SK-N-SH treated with all-trans-retinoic acid at 6 μM for 48 hours (cell line): ENCODE data around the gene IMMP2L.

ENCODE experiments used
- ATAC-seq: fragments of 200-7000 bp; cut with Tn5 transposase; 3 replicates; pipeline ENCODE4 v1.9.1; 2020; ENCODE audit warnings: mild to moderate bottlenecking, moderate library complexity
- ARNTL ChIP-seq: fragments of 450-650 bp; formaldehyde crosslinking; IDR thresholded peaks from 2 replicates; pipeline ENCODE4 v1.5.0; 2020; ENCODE audit warnings: low read depth, mild to moderate bottlenecking, moderate library complexity, borderline replicate concordance
- BACH2 ChIP-seq: fragments of 250-450 bp; sonication (Bioruptor Pico); IDR thresholded peaks from 2 replicates; pipeline ENCODE4 v1.9.0; 2021; ENCODE audit warnings: mild to moderate bottlenecking, borderline replicate concordance
- CREB5 ChIP-seq: fragments of 250-450 bp; sonication (Bioruptor Pico); IDR thresholded peaks from 2 replicates; pipeline ENCODE4 v1.5.1; 2020; ENCODE audit warnings: low read depth, mild to moderate bottlenecking, moderate library complexity
- CSDC2 ChIP-seq: fragments of 250-450 bp; sonication (Bioruptor Pico); IDR thresholded peaks from 2 replicates; pipeline ENCODE4 v1.5.0; 2020; ENCODE audit warnings: mild to moderate bottlenecking, moderate library complexity
- ESRRG ChIP-seq: fragments of 250-450 bp; sonication (Bioruptor Pico); IDR thresholded peaks from 2 replicates; pipeline ENCODE4 v1.6.1; 2021; ENCODE audit warnings: mild to moderate bottlenecking
- GLIS3 ChIP-seq: fragments of 250-450 bp; sonication (Bioruptor Pico); IDR thresholded peaks from 2 replicates; pipeline ENCODE4 v1.5.0; 2020; ENCODE audit warnings: mild to moderate bottlenecking, moderate library complexity
- PATZ1 ChIP-seq: fragments of 250-450 bp; sonication (Bioruptor Pico); IDR thresholded peaks from 2 replicates; pipeline ENCODE4 v1.8.0; 2020; ENCODE audit warnings: mild to moderate bottlenecking, moderate library complexity, borderline replicate concordance
- POU6F1 ChIP-seq: fragments of 250-450 bp; sonication (Bioruptor Pico); IDR thresholded peaks from 2 replicates; pipeline ENCODE4 v1.8.0; 2021; ENCODE audit warnings: low read depth, mild to moderate bottlenecking, moderate library complexity, borderline replicate concordance
- PPARA ChIP-seq: fragments of 250-450 bp; sonication (Bioruptor Pico); IDR thresholded peaks from 2 replicates; pipeline ENCODE4 v1.5.0; 2020; ENCODE audit warnings: mild to moderate bottlenecking, borderline replicate concordance
- RARB ChIP-seq: fragments of 250-450 bp; sonication (Bioruptor Pico); IDR thresholded peaks from 2 replicates; pipeline ENCODE4 v1.8.0; 2021; ENCODE audit warnings: mild to moderate bottlenecking, moderate library complexity
- SNAI2 ChIP-seq: fragments of 250-450 bp; sonication (Bioruptor Pico); IDR thresholded peaks from 2 replicates; pipeline ENCODE4 v1.5.0; 2020; ENCODE audit warnings: mild to moderate bottlenecking, moderate library complexity
- TCF4 ChIP-seq: fragments of 250-450 bp; sonication (Bioruptor Pico); IDR thresholded peaks from 2 replicates; pipeline ENCODE4 v1.8.0; 2021; ENCODE audit warnings: mild to moderate bottlenecking, moderate library complexity, borderline replicate concordance
- TOX ChIP-seq: fragments of 250-450 bp; sonication (Bioruptor Pico); IDR thresholded peaks from 2 replicates; pipeline ENCODE4 v1.8.0; 2021; ENCODE audit warnings: mild to moderate bottlenecking, moderate library complexity, borderline replicate concordance
- TSHZ2 ChIP-seq: fragments of 250-450 bp; sonication (Bioruptor Pico); IDR thresholded peaks from 2 replicates; pipeline ENCODE4 v1.5.0; 2020; ENCODE audit warnings: mild to moderate bottlenecking, moderate library complexity
- ZC3H10 ChIP-seq: fragments of 250-450 bp; sonication (Bioruptor Pico); IDR thresholded peaks from 2 replicates; pipeline ENCODE4 v1.5.1; 2021; ENCODE audit warnings: mild to moderate bottlenecking, moderate library complexity
- ZFP3 ChIP-seq: fragments of 250-450 bp; sonication (Bioruptor Pico); IDR thresholded peaks from 2 replicates; pipeline ENCODE4 v1.5.0; 2020; ENCODE audit warnings: mild to moderate bottlenecking, moderate library complexity
- ZFP30 ChIP-seq: fragments of 450-650 bp; formaldehyde crosslinking; IDR thresholded peaks from 2 replicates; pipeline ENCODE4 v1.5.0; 2022; ENCODE audit warnings: mild to moderate bottlenecking, moderate library complexity
- ZNF565 ChIP-seq: fragments of 450-650 bp; formaldehyde crosslinking; conservative IDR thresholded peaks from 2 replicates; pipeline ENCODE4 v1.5.0; 2020; ENCODE audit warnings: low read depth, mild to moderate bottlenecking, moderate library complexity
- ZNF70 ChIP-seq: fragments of 450-650 bp; formaldehyde crosslinking; IDR thresholded peaks from 2 replicates; pipeline ENCODE4 v1.5.0; 2020; ENCODE audit warnings: mild to moderate bottlenecking, moderate library complexity
- ZNF8 ChIP-seq: fragments of 450-650 bp; formaldehyde crosslinking; IDR thresholded peaks from 2 replicates; pipeline ENCODE4 v1.5.0; 2020; ENCODE audit warnings: mild to moderate bottlenecking, moderate library complexity
- TF ChIP-seq, protein P1 (sequence below): fragments of 250-450 bp; sonication (Bioruptor Pico); IDR thresholded peaks from 2 replicates; pipeline ENCODE4 v1.5.1; 2021; ENCODE audit warnings: mild to moderate bottlenecking, moderate library complexity

IMMP2L gene

DNA sequence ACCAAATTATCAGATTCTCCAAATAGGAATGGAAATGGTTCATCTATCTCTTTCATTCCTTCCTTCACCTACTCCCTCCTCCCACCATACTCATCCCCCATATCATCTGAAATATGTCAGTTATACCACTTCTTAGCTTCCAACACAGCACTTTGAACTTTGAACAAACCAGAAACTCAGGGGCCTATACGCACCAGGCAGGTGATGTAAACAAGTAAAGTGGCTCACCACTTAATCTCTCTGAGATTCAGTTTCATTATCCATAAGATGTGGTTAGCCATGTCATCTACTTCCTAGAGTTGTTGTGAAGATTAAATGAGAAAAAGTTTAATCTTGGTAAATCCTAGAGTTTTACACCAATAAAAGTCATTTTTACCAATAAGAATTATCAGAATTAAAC lies 537.3 kb downstream of the IMMP2L start:
- no peak for ATAC-seq
- no peak for TF ChIP-seq ZNF70
- no peak for TF ChIP-seq RARB (CRISPR knock-in tag)
- no peak for TF ChIP-seq ZNF565 (CRISPR knock-in tag)
- TF ChIP-seq TCF4 (CRISPR knock-in tag), result no peak
- no peak for TF ChIP-seq CSDC2 (CRISPR knock-in tag)
- no peak for TF ChIP-seq ZFP30 (CRISPR knock-in tag)
- TF ChIP-seq ESRRG, result no peak
- TF ChIP-seq BACH2 (CRISPR knock-in tag), result no peak
- TF ChIP-seq SNAI2 (CRISPR knock-in tag), result no peak
- TF ChIP-seq GLIS3, result no peak
- no peak for TF ChIP-seq POU6F1 (CRISPR knock-in tag)
- no peak for TF ChIP-seq TOX (CRISPR knock-in tag)
- no peak for TF ChIP-seq ARNTL
- no peak for TF ChIP-seq CREB5
- no peak for TF ChIP-seq TSHZ2 (CRISPR knock-in tag)
- TF ChIP-seq ZNF8, result no peak
- no peak for TF ChIP-seq ZC3H10 (CRISPR knock-in tag)
- TF ChIP-seq ZFP3, result no peak
- no peak for TF ChIP-seq PPARA
- TF ChIP-seq, protein P1, sequence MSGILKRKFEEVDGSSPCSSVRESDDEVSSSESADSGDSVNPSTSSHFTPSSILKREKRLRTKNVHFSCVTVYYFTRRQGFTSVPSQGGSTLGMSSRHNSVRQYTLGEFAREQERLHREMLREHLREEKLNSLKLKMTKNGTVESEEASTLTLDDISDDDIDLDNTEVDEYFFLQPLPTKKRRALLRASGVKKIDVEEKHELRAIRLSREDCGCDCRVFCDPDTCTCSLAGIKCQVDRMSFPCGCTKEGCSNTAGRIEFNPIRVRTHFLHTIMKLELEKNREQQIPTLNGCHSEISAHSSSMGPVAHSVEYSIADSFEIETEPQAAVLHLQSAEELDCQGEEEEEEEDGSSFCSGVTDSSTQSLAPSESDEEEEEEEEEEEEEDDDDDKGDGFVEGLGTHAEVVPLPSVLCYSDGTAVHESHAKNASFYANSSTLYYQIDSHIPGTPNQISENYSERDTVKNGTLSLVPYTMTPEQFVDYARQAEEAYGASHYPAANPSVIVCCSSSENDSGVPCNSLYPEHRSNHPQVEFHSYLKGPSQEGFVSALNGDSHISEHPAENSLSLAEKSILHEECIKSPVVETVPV (CRISPR knock-in tag), result no peak

- no peak for ATAC-seq
- TF ChIP-seq BACH2 (CRISPR knock-in tag) (no peak), PATZ1 (no peak), POU6F1 (CRISPR knock-in tag) (no peak), CSDC2 (CRISPR knock-in tag) (no peak), ARNTL (no peak), PPARA (no peak), CREB5 (no peak), TCF4 (CRISPR knock-in tag) (no peak), ZNF565 (CRISPR knock-in tag) (no peak), ESRRG (no peak), SNAI2 (CRISPR knock-in tag) (no peak), ZFP3 (no peak), ZNF70 (no peak), TOX (CRISPR knock-in tag) (no peak)
- TF ChIP-seq, protein P1 (CRISPR knock-in tag), result no peak
Observed at GRCh38 chr7:111018960-111019736, 543.1 kb downstream of the IMMP2L start.
